ENCODE data around the gene APBB1IP. TPM values are rescaled to one million over a fixed set of nuclear protein-coding genes. Genes with fewer than 3 reads are reported as not detected.

The APBB1IP gene
- total RNA-seq, 4 donors from 2014 or later: 6.1 to 9.3 (median 7.9) TPM

GRCh38 chr10:26540601-26541000, 102.5 kb downstream of the APBB1IP start:
- no peak for TF ChIP-seq EP300 (IDR thresholded peaks at IDR 0.05)
- no peak for TF ChIP-seq CTCF (IDR thresholded peaks at IDR 0.05)
- no peak for TF ChIP-seq POLR2A (IDR thresholded peaks at IDR 0.05)
- no peak overlapping the region for H3K27ac ChIP-seq
- DNase-seq (ENCODE audit: low spot score in 2 of 2): no peak
- H3K4me1 ChIP-seq: no peaks in the 10 kb centered on the region
- H3K9me3 ChIP-seq: no peaks in the 10 kb centered on the region
- no peaks in the 10 kb centered on the region for H3K36me3 ChIP-seq
- H3K27me3 ChIP-seq: no peaks in the 10 kb centered on the region
- no peak overlapping the region for H3K4me3 ChIP-seq
- 23 to 24% methylated on average over 5 of the region's 5 CpGs for WGBS, 2 donors

- Histone ChIP-seq H3K9me3 (no peaks in the 10 kb centered on the region), H3K4me3 (no peak overlapping the region), H3K4me1 (no peaks in the 10 kb centered on the region), H3K27me3 (no peaks in the 10 kb centered on the region), H3K27ac (no peak overlapping the region), H3K36me3 (no peaks in the 10 kb centered on the region)
- 81 to 89% methylated on average over 7 of the region's 7 CpGs for whole genome bisulfite sequencing, 2 donors
- DNase-seq (ENCODE audit: low spot score in 2 of 2): no peak
- TF ChIP-seq CTCF (IDR thresholded peaks at IDR 0.05): no peak
- no peak for TF ChIP-seq EP300 (IDR thresholded peaks at IDR 0.05)
- no peak for TF ChIP-seq POLR2A (IDR thresholded peaks at IDR 0.05)
Measured at GRCh38 chr10:26543567-26544306, 105.6 kb downstream of the APBB1IP start.

GRCh38 chr10:26544932-26545331, 106.8 kb downstream of the APBB1IP start:
- Histone ChIP-seq H3K4me3 (no peak overlapping the region), H3K27me3 (no peaks in the 10 kb centered on the region), H3K9me3 (peaks cover 0 to 7% (median 0%) of the 10 kb centered on the region in 4 donors), H3K27ac (no peak overlapping the region), H3K4me1 (no peaks in the 10 kb centered on the region), H3K36me3 (no peaks in the 10 kb centered on the region)
- DNase-seq (ENCODE audit: low spot score in 2 of 2): no peak
- TF ChIP-seq EP300 (IDR thresholded peaks at IDR 0.05) (no peak), POLR2A (IDR thresholded peaks at IDR 0.05) (no peak), CTCF (IDR thresholded peaks at IDR 0.05) (no peak)

GRCh38 chr10:26550774-26551526, 112.8 kb downstream of the APBB1IP start:
- Histone ChIP-seq H3K36me3 (peaks cover 0 to 8% (median 0%) of the 10 kb centered on the region in 3 donors), H3K9me3 (peaks cover 0 to 28% (median 0%) of the 10 kb centered on the region in 4 donors), H3K4me1 (peaks cover 0 to 4% (median 0%) of the 10 kb centered on the region in 4 donors), H3K27ac (no peak overlapping the region), H3K27me3 (no peaks in the 10 kb centered on the region), H3K4me3 (no peak overlapping the region)
- no peak for DNase-seq (ENCODE audit: low spot score in 2 of 2)
- 76 to 80% methylated on average over 15 of the region's 15 CpGs for WGBS, 2 donors
- TF ChIP-seq POLR2A (IDR thresholded peaks at IDR 0.05) (no peak), EP300 (IDR thresholded peaks at IDR 0.05) (no peak), CTCF (IDR thresholded peaks at IDR 0.05) (no peak)

- no peak for DNase-seq (ENCODE audit: low spot score in 2 of 2)
- peaks cover 0 to 8% (median 0%) of the 10 kb centered on the region in 3 donors for H3K36me3 ChIP-seq
- TF ChIP-seq EP300 (IDR thresholded peaks at IDR 0.05) (no peak), POLR2A (IDR thresholded peaks at IDR 0.05) (no peak), CTCF (IDR thresholded peaks at IDR 0.05) (no peak)
- no peak overlapping the region for H3K27ac ChIP-seq
- H3K4me3 ChIP-seq: no peak overlapping the region
- 80 to 83% methylated on average over 5 of the region's 5 CpGs for WGBS, 2 donors
- peaks cover 0 to 25% (median 0%) of the 10 kb centered on the region in 4 donors for H3K9me3 ChIP-seq
- no peaks in the 10 kb centered on the region for H3K27me3 ChIP-seq
- H3K4me1 ChIP-seq: peaks cover 0 to 23% (median 4%) of the 10 kb centered on the region in 4 donors
Measured at GRCh38 chr10:26554246-26554645, 116.1 kb downstream of the APBB1IP start.
